Measurements from ENCODE around the gene ROBO1.
A peak's percentile ranks its signal among the peaks of the same experiment; 100 is the strongest.

ROBO1 gene

DNA sequence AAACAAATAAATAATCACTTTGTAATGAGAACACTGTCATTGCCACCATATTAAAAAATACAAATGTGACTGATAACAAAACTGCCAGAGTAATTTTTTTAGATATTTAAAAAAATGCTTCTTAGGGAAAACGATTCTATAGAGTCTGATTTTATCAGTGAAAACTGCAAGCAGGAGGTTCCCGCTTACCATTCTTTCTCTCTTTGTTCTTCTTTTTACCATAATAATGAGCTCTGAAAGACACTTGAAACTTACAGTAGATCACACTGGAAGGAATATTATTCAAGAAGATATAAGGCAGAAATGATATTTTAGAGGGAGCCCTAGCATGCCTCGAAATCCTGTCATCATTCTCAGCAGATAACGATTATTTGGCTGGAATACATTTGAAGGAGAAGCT, 701.3 kb downstream of the ROBO1 start:
- DNase-seq (ENCODE audit: low spot score), result no peak

DNA sequence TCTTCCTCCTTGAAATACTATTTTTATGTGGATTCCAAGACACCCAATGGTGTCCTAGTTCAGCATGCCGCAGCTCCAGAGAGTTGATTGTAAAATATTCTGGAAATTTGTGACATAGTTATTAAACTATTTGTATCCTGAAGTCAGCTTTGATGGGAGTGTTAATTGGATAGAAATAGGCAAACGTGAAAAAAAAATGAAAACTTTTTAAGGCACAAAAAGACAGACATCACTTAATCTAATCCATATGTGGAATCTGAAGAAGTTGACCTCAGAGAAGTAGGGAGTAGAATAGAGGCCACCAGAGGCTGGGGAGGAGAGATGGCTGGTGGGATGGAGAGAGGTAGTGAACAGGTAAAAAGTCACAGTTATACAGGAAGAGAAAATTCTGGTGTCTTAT, 704.2 kb downstream of the ROBO1 start:
- no peak for DNase-seq (ENCODE audit: low spot score)

DNA sequence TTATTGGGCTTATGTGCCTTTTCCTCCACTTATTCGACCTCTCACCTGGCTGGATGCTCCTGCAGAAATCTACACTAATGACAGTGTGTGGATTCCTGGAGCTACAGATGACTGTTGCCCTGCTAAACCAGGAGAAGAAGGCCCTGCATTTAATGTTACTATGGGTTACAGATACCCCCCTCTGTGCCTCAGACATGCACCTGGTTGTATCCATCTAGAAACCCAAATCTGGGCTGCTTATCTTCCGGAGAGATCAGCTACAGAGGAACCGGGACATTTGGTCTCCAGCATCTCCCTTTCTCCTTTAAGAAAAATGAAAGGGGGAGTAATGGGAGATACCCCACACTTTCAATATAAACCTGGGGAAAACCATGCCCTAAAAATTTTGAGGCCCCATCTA, 710.0 kb downstream of the ROBO1 start:
- no peak for DNase-seq (ENCODE audit: low spot score)

DNA sequence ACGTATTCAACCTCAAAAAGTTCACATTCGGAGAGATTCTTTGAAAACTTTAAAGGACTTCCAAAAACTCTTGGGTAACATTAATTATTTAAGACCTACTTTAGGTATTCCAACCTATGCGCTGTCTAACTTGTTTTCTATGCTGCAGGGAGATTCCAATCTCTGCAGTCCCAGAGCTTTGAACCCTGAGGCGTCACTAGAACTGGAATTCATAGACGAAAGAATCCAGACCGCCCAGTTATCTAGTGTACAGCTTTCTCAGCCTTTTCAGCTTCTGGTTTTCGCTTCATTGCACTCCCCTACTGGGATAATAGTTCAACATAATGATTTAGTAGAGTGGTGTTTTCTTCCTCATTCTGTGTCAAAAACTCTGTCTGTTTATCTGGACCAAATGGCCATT, 711.3 kb downstream of the ROBO1 start:
- no peak for DNase-seq (ENCODE audit: low spot score)

DNA sequence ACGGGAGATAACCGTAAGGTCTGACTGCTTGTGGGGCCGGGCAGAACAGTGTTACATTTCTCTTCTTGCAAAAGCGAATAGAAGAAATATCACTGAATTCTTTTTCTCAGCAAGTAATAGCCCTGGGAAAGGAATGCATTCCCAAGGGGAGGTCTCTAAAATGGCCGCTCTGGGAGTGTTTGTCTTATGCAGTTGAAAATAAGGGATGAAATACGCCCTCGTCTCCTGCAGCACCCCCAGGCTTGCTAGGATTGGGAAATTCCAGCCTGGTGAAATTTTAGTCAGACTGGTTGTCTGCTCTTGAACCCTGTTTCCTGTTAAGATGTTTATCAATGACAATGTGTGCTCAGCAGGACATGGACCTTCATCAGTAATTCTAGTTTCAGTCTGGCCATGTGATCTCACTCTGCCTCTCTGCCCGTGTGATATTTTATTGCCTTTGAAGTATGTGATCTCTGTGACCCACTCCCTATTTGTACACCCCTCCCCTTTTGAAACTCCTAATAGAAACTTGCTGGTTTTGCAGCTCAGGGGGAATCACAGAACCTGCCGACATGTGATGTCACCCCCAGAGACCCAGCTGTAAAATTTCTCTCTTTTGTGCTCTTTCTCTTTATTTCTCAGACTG, 715.6 kb downstream of the ROBO1 start:
- no peak for DNase-seq (ENCODE audit: low spot score)

DNA sequence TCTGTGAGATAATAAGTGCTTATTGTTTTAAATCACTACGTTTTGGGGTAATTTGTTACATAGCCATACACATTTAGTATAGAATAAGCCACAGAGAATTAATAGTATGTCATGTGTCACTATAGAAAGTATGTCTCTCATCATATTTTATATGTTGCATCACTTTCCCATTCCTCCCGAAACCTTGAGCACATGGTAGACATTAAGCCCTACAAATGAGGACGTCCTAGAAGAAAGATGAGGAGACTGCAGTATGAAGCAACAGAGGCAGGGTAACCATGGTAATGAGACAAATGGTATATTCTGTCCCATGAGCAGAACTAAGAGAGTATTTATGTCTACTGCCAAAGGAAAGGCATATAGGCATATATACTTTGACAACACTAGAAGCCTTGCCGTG, 720.2 kb downstream of the ROBO1 start:
- no peak for DNase-seq (ENCODE audit: low spot score)

DNA sequence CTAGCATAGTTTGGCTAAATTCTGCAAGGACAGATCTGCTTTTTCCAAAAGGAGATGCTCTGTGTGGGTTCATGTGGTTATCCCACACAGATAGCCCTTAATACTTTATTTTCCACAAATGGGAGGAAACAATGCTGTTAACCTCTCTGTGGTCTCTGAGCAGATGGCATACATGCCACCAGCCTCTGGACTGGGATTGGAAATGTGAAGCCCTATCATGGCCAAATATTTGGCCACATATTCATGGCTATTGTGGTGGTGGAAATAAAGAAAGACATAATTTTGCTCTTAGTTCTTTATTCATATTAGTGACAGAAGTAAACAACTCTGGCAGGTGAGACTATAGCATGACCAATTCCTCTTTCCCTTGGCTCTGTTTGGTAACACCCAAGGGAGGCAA, 726.2 kb downstream of the ROBO1 start:
- no peak for DNase-seq (ENCODE audit: low spot score)

DNA sequence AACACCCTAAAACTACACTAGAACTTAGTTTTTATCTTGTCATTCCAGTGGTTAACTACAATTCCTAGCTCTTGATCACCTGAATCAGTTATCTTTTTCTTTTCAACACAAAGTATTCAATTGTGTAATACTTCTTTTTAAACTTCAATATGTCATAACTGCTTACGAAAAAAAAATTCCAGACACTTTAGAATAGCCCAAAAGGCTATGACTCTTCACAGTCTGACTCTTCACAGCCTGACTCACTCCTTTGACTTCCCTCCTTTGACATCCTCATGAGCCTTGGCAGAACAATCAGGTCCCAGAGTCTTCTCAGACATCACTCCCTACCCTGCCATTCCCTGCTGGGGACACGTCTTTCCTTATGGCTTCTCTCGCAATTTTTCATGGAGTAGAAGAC, 727.1 kb downstream of the ROBO1 start:
- DNase-seq (ENCODE audit: low spot score), result no peak

DNA sequence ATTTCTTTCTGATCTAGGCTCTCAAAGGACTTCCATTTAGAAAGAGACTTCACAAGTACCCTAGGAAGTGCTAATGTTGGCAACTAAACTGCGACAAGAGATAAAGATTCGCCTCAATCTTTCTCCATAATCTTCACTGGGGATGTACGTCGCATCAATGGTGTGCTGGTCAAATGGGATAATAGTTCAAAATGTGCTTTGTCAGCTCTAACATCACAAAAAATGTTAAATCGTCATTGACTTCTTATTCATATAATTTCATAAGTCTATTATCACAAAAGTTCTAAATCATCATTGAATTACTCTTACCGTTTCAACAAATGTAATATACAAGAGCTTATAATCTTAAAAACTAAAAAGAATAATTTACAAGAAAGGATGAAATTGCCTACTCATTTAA, 727.7 kb downstream of the ROBO1 start:
- DNase-seq (ENCODE audit: low spot score), result no peak

DNA sequence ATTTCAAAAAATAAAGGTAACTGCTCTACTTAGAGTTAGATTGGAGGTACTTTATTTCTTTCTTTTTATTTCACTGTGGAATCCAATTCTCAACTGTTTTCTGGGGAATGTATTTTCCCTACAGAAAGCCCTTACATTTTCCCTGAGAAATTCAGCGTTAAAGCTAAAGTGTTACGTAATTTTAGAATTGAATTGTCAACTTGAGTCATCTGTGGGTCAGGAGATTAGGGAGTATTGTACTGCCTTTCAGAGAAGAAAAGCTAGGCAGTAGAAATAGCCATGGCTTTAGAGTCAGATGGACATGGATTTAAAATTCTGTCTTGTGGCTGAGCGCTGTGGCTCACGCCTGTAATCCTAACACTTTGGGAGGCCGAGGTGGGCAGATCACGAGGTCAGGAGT, 728.6 kb downstream of the ROBO1 start:
- DNase-seq (ENCODE audit: low spot score), result no peak

DNA sequence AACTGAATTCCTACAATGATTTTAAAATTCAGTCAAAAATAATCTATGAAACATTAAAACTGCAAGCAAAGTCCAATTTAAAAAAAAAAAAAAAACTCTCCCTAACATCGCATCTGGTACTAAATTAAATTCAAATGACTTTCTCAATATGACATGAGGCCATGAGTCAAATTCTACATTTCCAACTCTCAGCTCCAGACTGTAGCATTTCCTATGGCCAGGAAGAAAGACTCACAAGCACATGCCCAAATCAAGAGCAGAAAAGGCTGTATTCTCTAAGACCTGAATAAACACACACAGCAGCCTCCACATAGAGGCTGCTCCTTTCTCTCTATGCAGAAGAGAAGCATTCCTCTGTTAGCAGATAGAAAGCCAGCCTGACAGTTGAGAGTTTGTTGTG, 729.2 kb downstream of the ROBO1 start:
- no peak for DNase-seq (ENCODE audit: low spot score)

DNA sequence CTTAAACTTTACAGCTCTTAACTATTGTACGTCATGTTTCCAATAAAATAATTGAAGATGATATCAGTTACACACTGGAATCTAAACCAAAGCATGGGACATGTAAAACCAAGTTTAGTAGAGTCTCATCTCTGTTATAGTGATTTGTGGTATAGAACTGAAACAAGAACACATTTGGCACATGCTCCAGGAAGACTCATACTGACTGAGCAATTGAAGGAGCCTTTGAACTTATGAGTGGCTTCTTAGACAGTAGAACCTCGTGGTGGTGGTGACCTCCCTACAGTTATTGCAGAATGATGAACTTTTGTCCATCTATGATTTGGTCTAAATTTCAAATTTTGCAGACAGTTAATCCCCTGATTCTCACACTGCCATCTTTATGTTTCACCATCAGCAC, 729.7 kb downstream of the ROBO1 start:
- DNase-seq (ENCODE audit: low spot score), result no peak

DNA sequence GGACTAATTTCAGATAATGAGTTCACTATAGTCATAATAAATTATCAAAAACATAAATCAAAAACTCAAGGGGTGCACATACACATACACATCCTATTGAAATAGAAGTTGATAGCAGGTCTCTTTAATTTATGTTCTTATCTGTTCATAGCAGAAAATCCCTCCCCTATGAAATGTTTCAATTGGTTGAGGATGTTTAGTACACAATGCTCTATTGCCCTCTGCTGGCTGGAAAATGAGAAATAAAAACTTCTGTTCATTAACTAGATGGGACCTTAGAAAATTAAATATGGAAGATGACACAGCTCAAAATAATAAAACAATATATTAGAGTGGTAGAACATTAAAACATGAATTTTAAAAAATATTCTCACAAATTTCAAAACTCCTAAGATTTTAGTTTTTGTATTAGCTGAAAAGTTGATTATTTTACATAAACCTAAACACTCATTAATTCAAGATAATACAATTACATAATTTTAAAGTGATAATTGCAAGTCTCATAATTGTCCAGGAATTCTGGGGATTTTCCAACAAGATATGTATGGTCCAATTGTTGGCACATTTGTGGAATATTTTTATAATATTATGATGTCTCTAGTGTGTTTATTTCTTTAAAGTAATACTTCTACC, 735.0 kb downstream of the ROBO1 start:
- DNase-seq (ENCODE audit: low spot score), result no peak

DNA sequence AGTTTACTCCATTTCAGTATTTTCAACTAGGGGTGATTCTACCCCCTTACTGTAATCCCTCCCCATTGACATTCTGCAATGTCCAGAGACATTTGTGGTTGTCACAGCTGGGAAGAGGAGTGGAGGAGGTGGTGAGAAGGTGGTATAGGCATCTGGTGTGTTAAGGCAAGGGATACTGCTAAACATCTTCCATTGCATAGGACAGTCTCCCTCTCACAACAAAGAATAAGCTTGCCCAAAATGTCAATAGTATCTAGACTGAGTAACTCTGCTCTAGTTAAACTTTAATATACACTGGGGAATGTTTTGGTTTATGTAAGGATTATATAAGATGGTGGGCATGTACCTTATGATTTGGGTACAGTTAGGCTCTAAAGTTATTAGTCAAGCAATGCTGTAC, 737.6 kb downstream of the ROBO1 start:
- DNase-seq (ENCODE audit: low spot score), result no peak

DNA sequence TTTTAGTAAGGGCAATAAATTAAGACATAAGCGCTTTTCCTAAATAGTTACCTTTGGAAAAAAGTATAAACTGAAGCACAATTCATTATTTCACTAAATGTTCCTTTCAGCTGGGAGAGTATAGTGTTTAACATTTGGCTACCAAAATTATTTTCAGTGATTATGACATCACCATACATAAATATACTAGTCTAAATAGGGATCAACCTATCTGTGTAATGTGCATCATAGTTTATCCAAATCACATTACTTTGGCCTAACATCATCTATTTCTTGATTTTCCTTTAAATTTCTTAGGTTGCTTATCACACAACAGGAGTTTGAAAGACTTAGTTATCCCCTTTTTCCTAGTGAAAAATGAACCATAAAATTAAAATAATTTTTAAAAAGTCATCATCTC, 738.9 kb downstream of the ROBO1 start:
- no peak for DNase-seq (ENCODE audit: low spot score)

DNA sequence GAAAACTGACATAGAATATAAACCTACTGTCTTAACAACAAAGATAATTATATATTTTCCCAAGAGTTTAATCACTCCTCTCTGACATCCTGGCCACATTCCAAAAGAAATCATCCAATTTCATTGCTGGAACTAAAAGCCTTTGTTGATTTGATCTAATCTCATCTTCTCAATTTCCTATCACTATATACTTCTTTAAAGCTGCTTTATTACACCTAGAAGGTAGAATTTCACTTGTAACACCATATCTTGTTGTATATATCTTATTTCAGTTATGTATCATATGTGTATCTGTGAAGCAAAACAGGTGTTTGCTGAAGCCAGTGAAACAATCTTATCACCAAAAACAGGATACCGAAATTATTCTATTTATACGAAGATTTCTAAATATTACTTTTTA, 740.2 kb downstream of the ROBO1 start:
- DNase-seq (ENCODE audit: low spot score), result no peak

DNA sequence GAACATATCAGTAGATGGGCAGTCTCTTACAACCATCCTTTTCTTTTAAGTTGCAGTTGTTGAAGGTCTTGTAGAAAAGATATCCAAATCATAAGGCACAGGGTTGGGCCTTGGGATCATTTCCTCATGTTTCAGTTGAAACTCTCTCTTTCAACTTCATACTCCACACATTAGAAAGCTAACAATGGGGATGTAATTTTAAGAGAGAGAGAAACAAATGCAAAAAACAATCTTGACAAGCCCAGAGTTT, 747.9 kb downstream of the ROBO1 start:
- DNase-seq (ENCODE audit: low spot score), result no peak

DNA sequence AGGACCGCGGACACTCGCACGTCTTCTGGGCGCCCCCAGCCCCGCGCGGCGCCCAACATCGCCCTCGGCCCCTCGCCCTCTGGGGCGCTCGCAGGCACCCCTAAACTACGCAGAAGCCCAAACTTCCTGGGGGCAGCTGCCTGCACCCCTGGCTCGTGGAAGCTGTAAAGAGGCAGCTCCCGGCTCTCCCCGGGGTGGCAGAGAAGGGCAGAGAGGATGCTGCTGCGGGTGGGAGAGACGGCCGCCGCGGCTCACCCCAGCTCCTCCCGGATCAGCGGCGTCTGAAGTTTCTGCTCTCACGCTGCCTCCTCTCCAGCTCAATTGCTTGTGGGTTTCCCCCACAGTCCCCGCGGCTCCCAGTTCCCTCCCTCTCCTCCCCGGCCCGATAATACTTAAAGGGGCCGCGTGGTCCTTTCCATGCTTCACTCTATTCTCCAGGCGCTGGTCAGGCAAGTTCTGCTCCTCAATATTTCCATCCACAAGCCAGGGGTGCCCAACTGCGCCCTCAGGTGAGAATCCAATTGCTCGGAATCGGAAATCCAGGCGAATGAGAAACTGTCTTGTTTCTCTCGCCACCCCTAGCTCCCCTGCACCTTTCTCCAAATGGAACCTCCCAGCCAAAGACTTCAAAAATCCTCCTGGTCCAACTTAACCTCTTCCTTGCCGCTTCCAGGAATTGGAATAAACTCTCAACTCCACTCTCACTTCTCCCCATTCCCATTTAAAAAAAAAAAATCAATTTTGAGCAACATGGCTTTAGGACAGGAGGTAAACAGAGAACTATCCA, 748.5 kb downstream of the ROBO1 start:
- peak; percentile 27 for DNase-seq (ENCODE audit: low spot score)

DNA sequence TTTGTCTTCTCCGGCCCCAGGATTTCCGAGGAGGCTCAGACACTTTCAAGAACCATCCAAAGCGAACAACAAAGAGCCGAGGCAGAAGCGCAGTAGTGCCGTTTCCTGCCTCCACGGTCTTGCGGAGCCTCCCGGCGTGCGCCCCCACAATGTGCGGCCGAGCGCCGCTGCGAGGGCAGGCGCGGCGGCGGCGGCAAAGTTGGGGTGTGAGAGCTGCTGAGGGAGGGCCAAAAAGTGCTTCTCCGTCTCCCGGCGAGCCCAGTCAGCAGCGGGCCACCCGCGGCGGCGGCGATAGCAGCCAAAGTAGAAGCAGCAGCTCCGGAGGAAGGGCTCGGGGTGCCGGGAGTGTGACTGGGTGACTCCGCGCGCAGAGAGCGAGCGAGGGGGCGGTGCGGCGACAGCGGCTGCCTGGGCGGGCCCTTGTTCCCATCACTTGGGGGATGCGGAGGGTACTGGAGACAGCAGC, 749.1 kb downstream of the ROBO1 start:
- DNase-seq (ENCODE audit: low spot score), result no peak

DNA sequence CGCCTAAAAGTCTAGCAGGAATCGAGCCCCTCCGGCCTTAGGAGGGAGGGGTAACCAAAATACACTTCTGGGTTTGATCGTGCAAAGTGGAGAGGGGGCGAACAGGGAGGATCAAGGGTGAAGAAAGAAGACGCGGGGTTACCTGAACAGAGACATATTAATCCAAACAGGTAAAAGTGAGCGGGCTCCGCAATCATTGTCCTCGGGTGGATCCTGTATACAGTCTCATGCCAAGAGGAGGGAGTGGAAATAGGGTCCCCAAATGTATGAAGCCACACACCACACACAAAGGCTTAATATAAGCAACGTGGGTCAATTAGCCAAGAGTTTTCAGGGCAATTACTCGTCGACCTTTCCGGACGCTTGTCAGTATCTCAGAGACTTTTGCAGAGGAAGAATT, 749.5 kb downstream of the ROBO1 start:
- no peak for DNase-seq (ENCODE audit: low spot score)

DNA sequence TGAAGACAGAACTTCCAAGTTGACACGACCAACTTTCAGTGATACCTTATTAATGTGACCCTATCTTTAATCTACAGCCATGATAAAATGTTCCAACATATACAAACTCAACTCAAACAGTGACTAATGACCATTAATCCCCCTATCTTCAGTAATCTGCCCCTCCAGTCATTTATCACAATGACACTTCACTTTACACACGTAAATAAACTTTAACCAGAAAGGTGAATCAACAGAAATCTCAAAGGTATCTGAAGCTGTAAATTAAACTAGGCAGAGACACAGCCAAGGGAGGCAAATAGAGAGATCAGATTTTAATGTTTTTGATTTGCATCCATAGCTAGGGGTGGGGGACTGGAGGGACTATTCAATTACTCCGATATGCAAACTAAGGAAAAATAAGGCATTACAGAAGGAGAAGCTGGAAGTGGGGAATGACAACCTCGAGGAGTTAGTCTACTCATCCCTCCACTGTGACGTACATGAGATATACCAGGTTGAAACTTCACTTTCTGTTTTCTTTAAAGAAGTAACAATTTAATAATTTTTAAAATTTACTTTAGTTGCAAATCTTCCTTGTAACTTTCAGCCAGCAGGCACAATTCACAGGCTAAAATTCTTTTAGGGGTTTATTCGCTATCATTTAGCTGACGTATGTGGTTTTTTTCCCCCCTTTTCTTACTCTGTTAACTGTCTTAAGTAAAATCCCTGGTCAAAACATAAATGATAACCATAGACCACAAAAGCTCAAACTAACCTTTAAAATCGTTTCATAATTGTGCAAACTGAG, 751.0 kb downstream of the ROBO1 start:
- no peak for DNase-seq (ENCODE audit: low spot score)

DNA sequence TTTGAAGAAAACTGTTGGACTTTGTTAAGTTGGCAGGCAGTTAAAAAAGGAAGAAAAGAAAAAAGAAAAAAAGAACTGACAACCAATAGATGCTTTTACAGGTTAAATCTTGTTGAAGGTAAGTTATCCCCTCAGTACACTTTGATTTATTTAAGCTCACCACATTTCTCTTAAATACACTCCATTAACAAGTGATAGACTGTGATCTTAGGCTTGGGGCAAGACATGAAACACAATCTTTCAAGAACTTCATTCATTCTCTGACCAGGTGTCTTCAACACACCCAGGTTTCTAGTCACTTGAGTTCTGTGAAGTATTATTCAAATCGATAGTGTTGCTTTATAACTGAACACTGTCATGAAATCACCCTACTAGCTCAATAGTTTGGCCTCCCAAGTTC, 751.9 kb downstream of the ROBO1 start:
- no peak for DNase-seq (ENCODE audit: low spot score)

DNA sequence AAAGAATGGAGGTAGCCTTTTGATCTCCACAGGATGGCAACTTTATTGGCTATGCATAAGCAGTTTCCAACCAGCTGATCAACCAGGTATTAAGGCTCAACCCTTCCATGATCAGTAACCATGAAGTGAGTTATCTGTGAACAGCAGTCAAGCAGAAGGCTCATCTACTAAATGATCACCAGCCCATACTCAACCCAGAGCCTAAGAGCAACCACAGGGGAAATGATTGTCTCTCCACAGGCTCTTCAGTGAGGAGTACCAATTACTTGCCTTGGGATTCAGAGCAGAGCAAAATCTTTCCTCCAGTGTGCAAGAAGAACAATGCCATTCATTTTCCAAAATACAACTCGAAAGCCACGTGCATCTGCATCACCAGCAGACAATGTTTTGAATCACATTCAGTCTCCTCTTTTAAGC, 754.8 kb downstream of the ROBO1 start:
- no peak for DNase-seq (ENCODE audit: low spot score)
